ENCODE data around the gene MEOX1.
A peak's percentile ranks its signal among the peaks of the same experiment; 100 is the strongest.

The MEOX1 gene

GRCh38 chr17:43679911-43680310 lies 18.2 kb upstream of the MEOX1 start:
- DNase-seq = no peak

- DNase-seq = no peak
These were observed 17.7 kb upstream of the MEOX1 start for GRCh38 chr17:43679401-43679800.

- no peak for DNase-seq
These were observed 14.7 kb upstream of the MEOX1 start for GRCh38 chr17:43676471-43676870.

- no peak for DNase-seq
These were observed 12.7 kb upstream of the MEOX1 start for GRCh38 chr17:43674394-43674793.

- peak; percentile 68 to 76 for DNase-seq
These were observed 12.0 kb upstream of the MEOX1 start for GRCh38 chr17:43673516-43674323.

GRCh38 chr17:43671755-43672519 lies 10.2 kb upstream of the MEOX1 start:
- no peak for DNase-seq

GRCh38 chr17:43671031-43671692 lies 9.4 kb upstream of the MEOX1 start:
- no peak for DNase-seq

GRCh38 chr17:43670645-43671030 lies 8.9 kb upstream of the MEOX1 start:
- no peak for DNase-seq

- DNase-seq = no peak
These were observed 8.4 kb upstream of the MEOX1 start for GRCh38 chr17:43669971-43670644.

- no peak for DNase-seq
These were observed 6.2 kb upstream of the MEOX1 start for GRCh38 chr17:43667947-43668348.

- no peak for DNase-seq
These were observed 5.8 kb upstream of the MEOX1 start for GRCh38 chr17:43667506-43667905.

GRCh38 chr17:43665937-43666236 lies 4.2 kb upstream of the MEOX1 start:
- DNase-seq = no peak

- DNase-seq = no peak
These were observed 3.6 kb upstream of the MEOX1 start for GRCh38 chr17:43665084-43665936.

GRCh38 chr17:43664096-43664495 lies 2.4 kb upstream of the MEOX1 start:
- DNase-seq = no peak

- DNase-seq = no peak
These were observed 1.7 kb upstream of the MEOX1 start for GRCh38 chr17:43663383-43663782.

GRCh38 chr17:43662413-43663141 lies 855 bp upstream of the MEOX1 start:
- no peak for DNase-seq

- no peak for DNase-seq
These were observed 767 bp downstream of the MEOX1 start for GRCh38 chr17:43660816-43661493.

GRCh38 chr17:43659823-43660617 lies 1.7 kb downstream of the MEOX1 start:
- DNase-seq = no peak

- DNase-seq = no peak
These were observed 2.8 kb downstream of the MEOX1 start for GRCh38 chr17:43658900-43659299.

GRCh38 chr17:43655693-43656255 lies 5.9 kb downstream of the MEOX1 start:
- no peak for DNase-seq

All from activated CD4-positive, alpha-beta T cell treated with anti-CD3 and anti-CD28 coated beads, Interleukin-2, amount 50 U/mL, for 4 hours (primary cell).